SK-MEL-5 (cell line): ENCODE measurements around the gene TMEM255B. TPM values are rescaled to one million over a fixed set of nuclear protein-coding genes. Genes with fewer than 3 reads are reported as not detected.
"Not testable (repeated sequence)": the region's sequence is repeated elsewhere in the genome, so short reads cannot be mapped to it uniquely, and the experiment has no call there.

Experiments used
- DNase-seq: peaks from one replicate; pipeline ENCODE4 v3.0.0-alpha.2; 2016; ENCODE audit warnings: low read depth, low spot score
- in situ Hi-C: cut with HindIII; loops from 2 replicates; pipeline ENCODE4 v1.10.0; 2016; ENCODE audit warnings: low sequenced_read_pairs, high pct_unique_total_duplicates, low pct_unique_long_range_greater_than_20kb
- total RNA-seq: library from RNA; depleted of rRNA; stranded (reverse); fragments of >200 nt; shearing (Covaris generic); gene quantifications from 2 replicates; pipeline ENCODE4 v1.2.3, GENCODE V29; 2014

TMEM255B gene
- total RNA-seq, 1 experiment from 2014 or later = 0.48 TPM

GRCh38 chr13:113816946-113817859, 58.2 kb downstream of the TMEM255B start:
- peak; percentile 77 for DNase-seq
- in situ Hi-C loops = no loop called here

DNA sequence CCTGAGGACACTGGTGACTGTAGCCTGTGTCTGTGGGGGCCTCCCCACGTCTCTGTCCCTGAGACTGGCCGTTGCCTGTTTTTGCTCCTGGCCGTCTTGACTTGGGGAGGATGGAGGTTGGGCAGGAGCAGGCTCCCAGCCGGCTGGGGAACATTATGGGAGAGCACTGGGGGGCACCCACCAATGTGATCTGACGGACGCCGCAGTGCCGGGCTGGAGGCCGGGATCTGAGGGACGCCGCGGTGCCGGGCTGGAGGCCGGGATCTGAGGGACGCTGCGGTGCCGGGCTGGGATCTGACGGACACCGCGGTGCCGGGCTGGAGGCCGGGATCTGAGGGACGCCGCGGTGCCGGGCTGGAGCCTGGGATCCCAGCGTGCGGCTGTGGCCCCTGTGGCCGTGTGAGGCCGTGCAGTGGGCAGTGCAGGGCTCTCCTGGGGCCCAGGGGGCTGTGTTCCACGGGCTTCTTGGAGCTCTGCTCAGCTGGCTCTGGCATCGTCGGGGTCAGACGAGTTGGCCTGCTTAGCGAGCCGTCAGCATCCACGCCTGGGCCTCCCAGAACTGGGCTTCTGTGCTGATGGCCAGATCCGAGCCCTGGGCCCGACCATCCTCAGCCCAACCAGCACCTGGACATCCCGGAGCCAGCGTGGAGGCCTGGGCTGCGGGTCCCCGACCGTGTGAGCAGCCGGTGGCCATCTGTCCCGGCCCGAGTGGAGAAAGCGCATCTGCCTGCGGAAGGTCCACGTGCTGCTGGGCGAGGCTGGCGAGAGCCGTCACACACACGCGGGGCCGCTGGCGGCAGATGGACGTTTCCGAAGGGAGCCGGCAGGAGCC, 59.0 kb downstream of the TMEM255B start:
- no peak for DNase-seq
- in situ Hi-C loops = no loop called here

GRCh38 chr13:113818700-113819295, 59.8 kb downstream of the TMEM255B start:
- in situ Hi-C loops = no loop called here
- DNase-seq = no peak

GRCh38 chr13:113819341-113819730, 60.3 kb downstream of the TMEM255B start:
- no peak for DNase-seq
- in situ Hi-C loops = no loop called here

DNA sequence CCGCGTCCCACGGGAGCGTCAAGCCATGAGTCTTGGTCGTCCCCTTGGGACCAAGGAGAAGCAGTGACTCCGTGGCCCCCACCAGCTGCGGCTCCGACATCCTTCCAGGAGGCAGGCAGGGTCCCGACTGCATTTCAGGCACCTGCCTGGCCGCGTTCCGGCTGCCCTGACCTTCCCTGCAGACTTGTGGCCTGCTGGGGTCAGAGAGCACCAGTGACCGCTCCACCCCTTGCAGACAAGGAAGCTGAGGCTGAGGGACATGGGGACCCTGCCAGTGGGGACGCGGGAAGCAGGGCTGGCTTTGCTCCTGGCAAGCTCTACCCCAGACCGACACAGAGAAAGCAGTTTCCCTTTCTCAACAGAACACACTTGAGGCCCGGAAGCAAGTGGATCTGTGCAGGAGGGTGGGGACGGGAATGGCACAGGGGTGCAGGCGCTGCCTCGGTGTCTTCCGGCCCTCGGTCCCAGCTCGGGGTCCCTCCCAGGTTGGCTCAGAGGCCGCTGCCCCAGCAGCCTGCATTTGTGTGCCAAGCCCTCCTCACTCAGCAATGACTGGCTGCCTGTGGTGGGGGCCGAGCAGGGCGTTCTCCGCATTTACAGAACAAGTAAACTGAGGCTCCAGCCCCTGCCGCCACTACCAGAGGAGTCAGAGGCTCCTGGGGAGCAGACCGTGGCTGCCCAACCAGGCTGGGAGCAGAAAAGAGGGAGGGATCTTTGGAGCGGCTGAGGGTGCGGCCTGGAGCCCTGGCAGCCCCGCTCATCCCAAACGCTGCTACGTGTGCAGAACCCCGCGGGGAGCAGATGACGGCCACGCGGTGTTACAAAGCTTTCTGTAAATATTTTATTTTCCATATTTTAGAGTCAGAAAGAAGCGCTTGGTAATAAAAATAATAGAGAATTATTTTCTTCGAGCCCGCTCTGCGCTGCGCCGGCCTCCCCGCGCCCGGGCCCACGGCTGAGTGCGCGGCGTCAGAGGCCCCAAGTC, 61.0 kb downstream of the TMEM255B start:
- in situ Hi-C loops = no loop called here
- no peak for DNase-seq

DNA sequence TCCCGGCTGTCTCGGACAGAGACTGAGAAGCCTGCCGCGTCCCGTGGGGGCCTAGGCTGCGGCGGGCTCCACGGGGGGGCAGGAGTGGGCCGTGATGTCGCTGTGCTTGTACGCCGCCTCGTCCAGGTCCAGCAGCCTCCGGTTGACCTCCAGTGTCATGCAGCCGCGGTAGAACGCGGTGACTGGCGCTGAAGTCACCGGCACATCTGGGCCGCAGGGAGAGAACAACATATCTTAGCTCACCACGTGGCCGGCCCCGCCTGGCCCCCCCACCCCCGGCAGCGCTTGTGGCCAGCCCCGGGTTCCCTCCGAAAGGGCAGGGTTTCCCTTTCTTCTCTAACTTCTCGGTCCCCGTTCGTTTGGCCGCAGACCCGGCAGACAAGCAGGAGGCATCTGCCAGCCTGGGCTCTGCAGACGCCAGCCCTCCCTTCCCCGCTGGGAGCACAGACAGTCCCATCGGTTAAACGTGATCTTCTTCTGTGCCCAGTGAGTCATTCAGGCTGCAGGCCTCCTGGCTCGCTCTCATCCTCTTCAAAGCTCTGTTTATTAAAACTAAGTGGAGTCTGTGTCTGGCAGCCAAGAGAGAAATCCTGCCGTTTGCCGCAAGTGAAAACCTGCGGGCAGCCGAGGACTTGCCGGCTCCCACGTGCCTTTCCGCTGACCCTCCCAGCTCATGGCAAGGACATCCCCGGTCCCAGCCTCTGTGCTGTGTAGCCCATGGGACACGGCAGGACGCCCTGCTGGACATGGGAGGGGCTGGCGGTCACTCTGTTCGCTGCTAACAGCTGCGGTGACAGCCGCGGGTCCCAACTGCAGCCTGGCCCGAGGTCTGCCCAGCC, 62.0 kb downstream of the TMEM255B start:
- in situ Hi-C loops = no loop called here
- peak; percentile 77 for DNase-seq

DNA sequence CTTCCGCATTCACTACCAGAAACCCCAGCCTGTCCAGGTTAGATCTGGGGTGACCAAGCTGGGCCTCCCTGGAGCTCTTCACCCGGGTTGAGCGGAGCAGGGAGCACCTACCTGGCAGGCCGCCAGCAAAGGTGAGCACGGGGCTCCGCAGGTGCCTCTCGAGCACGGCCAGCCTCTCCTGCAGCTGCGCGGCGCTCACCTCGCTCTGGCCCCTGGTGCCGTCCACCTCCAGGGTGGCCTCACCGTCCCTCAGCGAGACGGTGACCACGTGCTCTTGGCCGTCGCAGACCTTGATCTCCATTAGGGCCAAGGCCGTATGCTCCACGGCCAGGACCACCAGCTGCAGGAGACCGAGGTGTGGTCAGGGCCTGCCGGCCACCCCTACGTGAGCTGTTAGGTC, 62.8 kb downstream of the TMEM255B start:
- no peak for DNase-seq
- in situ Hi-C loops = no loop called here

DNA sequence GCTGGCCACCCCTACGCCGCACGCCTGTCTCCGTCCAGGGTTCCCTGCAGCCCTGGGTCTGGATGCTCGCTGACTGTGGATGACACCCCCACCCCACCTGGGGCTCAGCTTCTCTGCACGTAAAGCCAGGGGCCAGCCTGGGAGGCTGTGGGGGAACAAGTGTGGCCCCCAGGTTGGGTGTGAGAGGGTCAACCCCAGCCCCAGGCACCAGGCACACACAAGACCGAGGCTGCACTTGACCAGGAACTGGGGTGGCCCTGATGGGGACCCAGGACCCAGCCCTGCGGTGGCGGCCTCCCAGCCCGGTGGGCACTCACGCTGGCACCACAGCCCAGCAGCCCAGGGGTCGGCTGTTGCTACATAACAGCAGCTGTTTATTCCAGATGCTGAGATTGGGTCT, 63.2 kb downstream of the TMEM255B start:
- DNase-seq = no peak
- in situ Hi-C loops = no loop called here

GRCh38 chr13:113822956-113823744, 64.1 kb downstream of the TMEM255B start:
- in situ Hi-C loops = no loop called here
- DNase-seq = no peak

DNA sequence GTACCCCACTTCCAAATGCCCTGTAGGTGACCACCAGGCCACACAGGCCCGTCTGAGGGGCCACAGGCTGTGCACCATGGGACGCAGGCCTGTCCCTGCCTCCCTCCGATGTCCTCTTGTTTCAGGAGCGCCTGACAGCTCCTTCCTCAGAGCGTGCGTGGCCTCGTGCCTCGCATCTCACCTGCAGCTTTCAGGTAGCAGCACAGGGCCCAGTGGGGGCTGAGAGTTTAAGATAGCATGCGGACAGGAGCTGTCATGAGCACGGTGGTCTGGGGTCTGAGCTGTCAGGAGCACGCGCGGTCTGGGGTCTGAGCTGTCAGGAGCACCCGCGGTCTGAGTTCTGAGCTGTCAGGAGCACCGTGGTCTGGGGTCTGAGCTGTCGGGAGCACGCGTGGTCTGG, 64.7 kb downstream of the TMEM255B start:
- DNase-seq = no peak

DNA sequence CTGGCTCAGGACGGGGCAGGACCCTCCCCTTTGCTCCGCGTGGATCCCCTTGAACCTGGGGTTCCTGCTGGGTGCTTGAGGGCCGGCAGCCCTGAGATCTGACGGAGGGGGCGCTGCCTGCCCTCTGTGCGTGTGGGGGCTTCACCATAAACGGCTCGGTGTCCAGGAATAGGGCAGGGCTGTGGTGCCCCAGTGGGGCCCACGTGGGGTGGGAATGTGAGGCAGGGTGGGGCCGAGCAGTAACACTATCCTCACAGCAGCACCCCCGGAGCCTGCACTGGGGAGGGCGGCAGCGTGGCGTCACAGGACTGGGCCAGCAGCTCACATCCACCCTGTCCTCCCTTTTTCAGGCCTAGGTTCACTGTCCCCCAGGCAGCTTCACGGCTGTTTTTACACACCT, 66.8 kb downstream of the TMEM255B start:
- in situ Hi-C loops = no loop called here
- DNase-seq = no peak

More for the DNA sequence above, 64.7 kb downstream of the TMEM255B start:
- in situ Hi-C loops = no loop called here

DNA sequence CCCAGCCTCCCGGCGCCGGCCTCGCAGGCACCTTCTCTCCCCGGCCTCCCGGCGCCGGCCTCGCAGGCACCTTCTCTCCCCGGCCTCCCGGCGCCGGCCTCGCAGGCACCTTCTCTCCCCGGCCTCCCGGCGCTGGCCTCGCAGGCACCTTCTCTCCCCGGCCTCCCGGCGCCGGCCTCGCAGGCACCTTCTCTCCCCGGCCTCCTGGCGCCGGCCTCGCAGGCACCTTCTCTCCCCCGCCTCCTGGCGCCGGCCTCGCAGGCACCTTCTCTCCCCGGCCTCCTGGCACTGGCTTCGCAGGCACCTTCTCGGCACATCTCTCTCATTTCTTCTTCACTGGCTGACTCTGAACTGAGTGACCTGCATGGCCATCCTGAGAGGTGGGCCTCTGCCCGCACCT, 67.4 kb downstream of the TMEM255B start:
- DNase-seq, in situ Hi-C loops: not testable (repeated sequence)

DNA sequence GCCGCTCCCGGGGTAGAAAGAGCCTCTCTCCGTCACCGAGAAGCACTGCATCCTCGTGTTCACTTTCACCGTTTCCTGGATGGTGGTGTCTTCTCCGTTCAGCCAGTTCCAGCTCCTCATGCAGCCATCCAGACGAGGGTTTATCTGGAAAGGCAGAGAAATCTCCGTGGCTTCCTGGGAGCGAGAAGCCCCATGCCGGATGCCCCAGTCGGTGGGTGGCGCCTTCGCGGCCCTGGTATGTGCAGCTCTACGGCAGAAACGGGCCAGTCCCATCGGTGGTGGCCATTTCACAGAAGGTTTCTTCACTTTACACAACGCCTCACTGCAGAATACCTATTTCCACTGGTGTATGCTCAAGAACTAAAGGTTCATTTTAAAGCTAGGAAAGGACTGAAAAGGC, 68.0 kb downstream of the TMEM255B start:
- in situ Hi-C loops = no loop called here
- no peak for DNase-seq

GRCh38 chr13:113828282-113828825, 69.3 kb downstream of the TMEM255B start:
- in situ Hi-C loops = no loop called here
- no peak for DNase-seq

DNA sequence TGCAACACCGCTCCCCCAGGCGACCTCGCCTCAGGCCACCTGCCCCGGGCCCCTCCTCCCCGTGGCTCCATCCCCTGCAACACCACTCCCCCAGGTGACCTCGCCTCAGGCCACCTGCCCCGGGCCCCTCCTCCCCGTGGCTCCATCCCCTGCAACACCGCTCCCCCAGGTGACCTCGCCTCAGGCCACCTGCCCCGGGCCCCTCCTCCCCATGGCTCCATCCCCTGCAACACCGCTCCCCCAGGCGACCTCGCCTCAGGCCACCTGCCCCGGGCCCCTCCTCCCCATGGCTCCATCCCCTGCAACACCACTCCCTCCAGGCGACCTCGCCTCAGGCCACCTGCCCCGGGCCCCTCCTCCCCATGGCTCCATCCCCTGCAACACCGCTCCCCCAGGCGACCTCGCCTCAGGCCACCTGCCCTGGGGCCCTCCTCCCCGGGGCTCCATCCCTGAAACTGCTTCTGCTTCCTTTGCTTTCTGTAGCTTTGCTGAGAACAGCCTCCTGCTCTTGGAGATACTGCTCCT, 71.5 kb downstream of the TMEM255B start:
- in situ Hi-C loops, DNase-seq: not testable (repeated sequence)
